Liver (tissue), 9 donors: Measurements from ENCODE around the gene ARHGAP21. TPM values are rescaled to one million over a fixed set of nuclear protein-coding genes. Genes with fewer than 3 reads are reported as not detected.

Experiments
- DNase-seq: peaks from one replicate; pipeline ENCODE4 v3.0.0-alpha.2; 2017; ENCODE audit warnings: low spot score
- H3K27ac ChIP-seq, 2 donors: one replicate each; pipeline ENCODE4 v1.7.0; 2013; ENCODE audit warnings: inconsistent platforms in 2 of 2, low read length in 2 of 2, control low read depth in 1 of 2, low read depth in 1 of 2, mild to moderate bottlenecking in 1 of 2
- H3K27me3 ChIP-seq, 4 donors: one replicate each; pipeline versions ENCODE4 v1.6.1 to v1.7.0; 2013; ENCODE audit warnings: low read length in 3 of 4, inconsistent platforms in 1 of 4, mild to moderate bottlenecking in 1 of 4, moderate library complexity in 1 of 4; ENCODE audit not compliant: control insufficient read depth in 4 of 4, insufficient read depth in 4 of 4
- H3K36me3 ChIP-seq, 4 donors: one replicate each; pipeline versions ENCODE4 v1.6.1 to v1.7.0; 2013; ENCODE audit warnings: low read length in 3 of 4, mild to moderate bottlenecking in 3 of 4, low read depth in 1 of 4, moderate library complexity in 1 of 4; ENCODE audit not compliant: control insufficient read depth in 4 of 4, insufficient read depth in 3 of 4
- H3K4me1 ChIP-seq, 4 donors: one replicate each; pipeline versions ENCODE4 v1.6.1 to v1.7.0; 2013; ENCODE audit warnings: low read length in 3 of 4, mild to moderate bottlenecking in 3 of 4, moderate library complexity in 1 of 4; ENCODE audit not compliant: control insufficient read depth in 4 of 4, insufficient read depth in 4 of 4
- H3K4me3 ChIP-seq, 3 donors: one replicate each; pipeline versions ENCODE4 v1.6.1 to v1.7.0; 2013; ENCODE audit warnings: low read length in 3 of 3, control low read depth in 1 of 3, low read depth in 1 of 3, mild to moderate bottlenecking in 1 of 3
- H3K9ac ChIP-seq, 2 donors: one replicate each; pipeline ENCODE4 v1.7.0; 2013; ENCODE audit warnings: low read length in 2 of 2, mild to moderate bottlenecking in 2 of 2, moderate library complexity in 2 of 2, control low read depth in 1 of 2, low read depth in 1 of 2
- H3K9me3 ChIP-seq, 4 donors: one replicate each; pipeline versions ENCODE4 v1.6.1 to v1.7.0; 2013; ENCODE audit warnings: low read length in 3 of 4; ENCODE audit not compliant: control insufficient read depth in 4 of 4
- ATF3 ChIP-seq: IDR thresholded peaks from 2 replicates; pipeline ENCODE4 v1.6.1; 2016; ENCODE audit warnings: antibody characterized with exemption
- CTCF ChIP-seq: fragments of 150-350 bp; IDR thresholded peaks from 2 replicates; pipeline ENCODE4 v1.5.1; 2017; ENCODE audit warnings: improper control_type of control experiment, low read depth, low read length; ENCODE audit not compliant: missing input control
- EGR1 ChIP-seq, 2 donors: IDR thresholded peaks; 2 replicates each; pipeline ENCODE4 v1.6.1; 2016 to 2018; ENCODE audit warnings: antibody characterized with exemption in 2 of 2, low read depth in 2 of 2
- FOXA1 ChIP-seq: IDR thresholded peaks from 2 replicates; pipeline ENCODE4 v1.6.1; 2016; ENCODE audit warnings: antibody characterized with exemption
- FOXA2 ChIP-seq: IDR thresholded peaks from 2 replicates; pipeline ENCODE4 v1.6.1; 2016; ENCODE audit warnings: antibody characterized with exemption
- GABPA ChIP-seq, 2 donors: IDR thresholded peaks in 1 of 2; conservative IDR thresholded peaks in 1 of 2; 2 replicates each; pipeline ENCODE4 v1.6.1; 2016; ENCODE audit warnings: antibody characterized with exemption in 2 of 2, mild to moderate bottlenecking in 1 of 2, moderate library complexity in 1 of 2
- HNF4A ChIP-seq, 2 donors: conservative IDR thresholded peaks; 2 replicates each; pipeline ENCODE4 v1.6.1; 2016; ENCODE audit warnings: antibody characterized with exemption in 2 of 2, mild to moderate bottlenecking in 2 of 2
- HNF4G ChIP-seq: IDR thresholded peaks from 2 replicates; pipeline ENCODE4 v1.6.1; 2016; ENCODE audit warnings: antibody characterized with exemption
- JUND ChIP-seq, 2 donors: IDR thresholded peaks; 2 replicates each; pipeline ENCODE4 v1.6.1; 2016; ENCODE audit warnings: antibody characterized with exemption in 2 of 2
- MAX ChIP-seq: IDR thresholded peaks from 2 replicates; pipeline ENCODE4 v1.6.1; 2016; ENCODE audit warnings: antibody characterized with exemption
- NR2F2 ChIP-seq: IDR thresholded peaks from 2 replicates; pipeline ENCODE4 v1.6.1; 2016; ENCODE audit warnings: antibody characterized with exemption
- RAD21 ChIP-seq, 2 donors: IDR thresholded peaks; 2 replicates each; pipeline ENCODE4 v1.6.1; 2016; ENCODE audit warnings: antibody characterized with exemption in 2 of 2, mild to moderate bottlenecking in 2 of 2
- REST ChIP-seq: IDR thresholded peaks from 2 replicates; pipeline ENCODE4 v1.6.1; 2016; ENCODE audit warnings: antibody characterized with exemption, mild to moderate bottlenecking
- RXRA ChIP-seq, 2 donors: IDR thresholded peaks; 2 replicates each; pipeline ENCODE4 v1.6.1; 2017 to 2018; ENCODE audit warnings: antibody characterized with exemption in 2 of 2, mild to moderate bottlenecking in 1 of 2
- SP1 ChIP-seq: IDR thresholded peaks from 2 replicates; pipeline ENCODE4 v1.6.1; 2018; ENCODE audit warnings: antibody characterized with exemption, mild to moderate bottlenecking
- TAF1 ChIP-seq: conservative IDR thresholded peaks from 2 replicates; pipeline ENCODE4 v1.6.1; 2016; ENCODE audit warnings: antibody characterized with exemption, mild to moderate bottlenecking
- YY1 ChIP-seq: IDR thresholded peaks from 2 replicates; pipeline ENCODE4 v1.6.1; 2016; ENCODE audit warnings: antibody characterized with exemption, mild to moderate bottlenecking
- ZBTB33 ChIP-seq: IDR thresholded peaks from 2 replicates; pipeline ENCODE4 v1.6.1; 2016; ENCODE audit warnings: antibody characterized with exemption
- WGBS: extraction: QIAGEN DNeasy Blood & Tissue Kit; methylation state at CpG from one replicate; pipeline ENCODE4 v1.1.7; 2013; 5-methylcytosine and 5-hydroxymethylcytosine counted together
- polyA plus RNA-seq, 2 donors: library from polyadenylated mRNA; stranded (reverse) in 1 of 2; unstranded in 1 of 2; fragments of 200-250 nt in 1 of 2; fragments of >200 nt in 1 of 2; fragmentation: Nextera tagmentation in 1 of 2; extraction: Ambion mirVana in 1 of 2; gene quantifications; one replicate each; pipeline versions ENCODE4 v1.2.1 to v1.2.3, GENCODE V29; 2013 to 2015
- total RNA-seq, 2 donors: library from RNA; depleted of rRNA; stranded (reverse); fragments of >200 nt; gene quantifications; one replicate each; pipeline ENCODE4 v1.2.3, GENCODE V29; 2014
- donor health status: healthy.
- donor health status: healthy.
- donor health status: healthy.
- donor health status: healthy.
- donor health status: healthy.

ARHGAP21 gene
- total and polyA plus RNA-seq, 4 donors = 7.8 to 30.6 (median 15.7) TPM

- Histone ChIP-seq H3K9ac (no peak overlapping the region), H3K36me3 (no peaks in the 10 kb centered on the region), H3K9me3 (no peaks in the 10 kb centered on the region), H3K4me1 (no peaks in the 10 kb centered on the region), H3K4me3 (no peak overlapping the region), H3K27me3 (no peaks in the 10 kb centered on the region), H3K27ac (no peak overlapping the region)
- no peak for TF ChIP-seq HNF4A (conservative IDR thresholded peaks at IDR 0.05)
- no peak for TF ChIP-seq TAF1
- no peak for TF ChIP-seq FOXA1
- no peak for TF ChIP-seq REST
- TF ChIP-seq SP1 = no peak
- no peak for TF ChIP-seq ATF3
- TF ChIP-seq JUND (IDR thresholded peaks at IDR 0.05) = no peak
- no peak for TF ChIP-seq FOXA2
- TF ChIP-seq HNF4G = no peak
- TF ChIP-seq EGR1 (IDR thresholded peaks at IDR 0.05; ENCODE audit: low read depth in 2 of 2) = no peak
- no peak for TF ChIP-seq RXRA (IDR thresholded peaks at IDR 0.05)
- no peak for TF ChIP-seq RAD21 (IDR thresholded peaks at IDR 0.05)
- TF ChIP-seq GABPA (IDR thresholded peaks at IDR 0.05 in 1 of 2, conservative IDR thresholded peaks at IDR 0.05 in 1 of 2) = no peak
- TF ChIP-seq MAX = no peak
- no peak for TF ChIP-seq YY1
- TF ChIP-seq ZBTB33 = no peak
- TF ChIP-seq CTCF = no peak
- TF ChIP-seq NR2F2 = no peak
- WGBS = 92% methylated on average over 1 of the region's 1 CpG
- no peak for DNase-seq
Observed at GRCh38 chr10:24756283-24756682, 32.6 kb upstream of the ARHGAP21 start.

- H3K4me1 ChIP-seq = no peaks in the 10 kb centered on the region
- H3K9me3 ChIP-seq = no peaks in the 10 kb centered on the region
- no peak overlapping the region for H3K9ac ChIP-seq
- no peak overlapping the region for H3K27ac ChIP-seq
- no peak for DNase-seq
- WGBS = 87% methylated on average over 1 of the region's 1 CpG
- no peaks in the 10 kb centered on the region for H3K36me3 ChIP-seq
- no peaks in the 10 kb centered on the region for H3K27me3 ChIP-seq
- TF ChIP-seq CTCF (no peak), ATF3 (no peak)
- H3K4me3 ChIP-seq = no peak overlapping the region
Observed at GRCh38 chr10:24751716-24752115, 28.0 kb upstream of the ARHGAP21 start.
